Stimulated activated CD8-positive, alpha-beta memory T cell treated with anti-CD3 and anti-CD28 coated beads, Interleukin-15, amount 100 ng/mL, for 48 hours (primary cell): ENCODE data around the gene GPR137.
A peak's percentile ranks its signal among the peaks of the same experiment; 100 is the strongest.
"Not testable (repeated sequence)": the region's sequence is repeated elsewhere in the genome, so short reads cannot be mapped to it uniquely, and the experiment has no call there.

Source experiments
- DNase-seq, 2 donors: peaks; one replicate each; pipeline ENCODE4 v3.0.0-alpha.2; 2020; ENCODE audit warnings: low read depth in 2 of 2

Gene GPR137

DNA sequence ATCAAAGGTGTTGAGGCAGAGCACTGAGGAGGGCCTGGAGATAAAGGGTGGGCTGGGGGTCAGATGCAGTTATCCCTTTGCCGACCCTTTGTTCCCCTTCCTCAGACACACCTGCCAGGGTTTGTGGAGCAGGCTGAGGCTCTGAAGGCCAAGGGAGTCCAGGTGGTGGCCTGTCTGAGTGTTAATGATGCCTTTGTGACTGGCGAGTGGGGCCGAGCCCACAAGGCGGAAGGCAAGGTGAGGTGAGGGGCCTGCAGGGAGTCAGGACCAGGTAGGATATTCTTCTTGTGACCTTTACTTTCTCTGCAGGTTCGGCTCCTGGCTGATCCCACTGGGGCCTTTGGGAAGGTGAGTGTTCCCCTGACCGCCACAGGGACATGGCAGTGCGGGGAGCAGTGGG is 34.9 kb downstream of the GPR137 start:
- no peak for DNase-seq

GRCh38 chr11:64321026-64321425 is 35.4 kb downstream of the GPR137 start:
- no peak for DNase-seq

DNA sequence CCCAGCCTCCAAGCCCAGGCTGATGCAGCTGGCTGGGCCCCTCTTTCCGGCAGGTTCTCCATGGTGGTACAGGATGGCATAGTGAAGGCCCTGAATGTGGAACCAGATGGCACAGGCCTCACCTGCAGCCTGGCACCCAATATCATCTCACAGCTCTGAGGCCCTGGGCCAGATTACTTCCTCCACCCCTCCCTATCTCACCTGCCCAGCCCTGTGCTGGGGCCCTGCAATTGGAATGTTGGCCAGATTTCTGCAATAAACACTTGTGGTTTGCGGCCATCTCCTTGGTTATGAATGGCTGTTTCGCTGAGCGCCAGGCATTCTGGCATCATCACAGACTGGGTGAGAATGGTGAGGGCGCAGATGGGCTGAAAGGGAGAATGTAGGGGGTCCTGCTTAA is 35.9 kb downstream of the GPR137 start:
- DNase-seq: no peak

DNA sequence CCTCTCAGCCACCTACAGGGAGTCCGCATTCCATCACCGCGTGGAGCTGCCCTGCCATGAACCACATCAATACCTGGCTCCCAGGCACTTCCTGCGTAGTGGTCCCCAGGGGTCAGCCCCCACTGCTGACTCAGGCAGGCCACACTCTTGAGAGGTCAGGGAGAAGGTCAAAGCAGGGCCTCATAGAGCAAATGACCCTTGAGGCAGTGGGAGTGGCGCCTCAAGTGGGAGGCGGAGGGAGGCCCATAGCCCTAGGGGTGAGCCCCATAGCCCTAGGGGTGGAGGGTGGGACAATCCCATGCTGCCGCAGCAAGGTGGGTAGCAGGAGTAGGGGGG is 37.2 kb downstream of the GPR137 start:
- DNase-seq: no peak

GRCh38 chr11:64323373-64323772 is 37.7 kb downstream of the GPR137 start:
- no peak for DNase-seq

GRCh38 chr11:64323984-64324383 is 38.3 kb downstream of the GPR137 start:
- DNase-seq: not testable (repeated sequence)

GRCh38 chr11:64324692-64325469 is 39.2 kb downstream of the GPR137 start:
- no peak for DNase-seq

- DNase-seq: no peak
Observed at GRCh38 chr11:64327375-64327774, 41.7 kb downstream of the GPR137 start.

DNA sequence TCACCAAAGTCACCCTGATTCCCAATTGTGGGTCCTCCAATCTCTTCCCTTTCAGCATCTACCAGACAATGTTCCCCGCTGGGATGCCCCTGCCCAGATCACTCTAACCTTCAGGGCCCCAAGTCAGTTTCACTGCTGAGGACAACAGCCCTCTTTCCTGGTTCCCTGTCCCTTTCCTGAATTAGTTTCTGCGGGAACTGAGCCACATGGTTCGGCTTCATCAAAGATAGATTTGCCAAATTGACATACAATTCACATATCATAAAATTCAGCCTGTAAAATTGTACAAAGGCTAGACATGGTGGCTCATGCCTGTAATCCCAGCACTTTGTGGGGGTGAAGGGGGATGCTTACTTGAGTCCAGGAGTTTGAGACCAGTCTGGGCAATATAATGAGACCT is 42.3 kb downstream of the GPR137 start:
- no peak for DNase-seq

DNA sequence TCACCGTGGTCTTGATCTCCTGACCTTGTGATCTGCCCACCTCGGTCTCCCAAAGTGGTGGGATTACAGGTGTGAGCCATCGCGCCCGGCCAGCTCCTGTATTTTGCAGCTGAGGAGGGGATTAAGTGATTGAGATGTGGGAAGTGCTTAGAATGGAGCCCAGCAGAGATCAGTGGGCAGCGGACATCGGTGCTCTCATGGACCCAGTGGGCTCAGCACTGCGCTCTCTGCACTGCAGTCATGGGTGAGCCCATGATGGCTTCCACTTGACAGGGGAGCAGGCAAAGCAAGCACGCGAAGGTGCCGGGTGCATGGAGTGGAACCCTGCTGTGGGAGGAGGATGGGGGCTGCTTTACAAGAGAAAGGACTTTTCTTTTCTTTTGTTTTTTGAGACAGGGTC is 45.2 kb downstream of the GPR137 start:
- no peak for DNase-seq

DNA sequence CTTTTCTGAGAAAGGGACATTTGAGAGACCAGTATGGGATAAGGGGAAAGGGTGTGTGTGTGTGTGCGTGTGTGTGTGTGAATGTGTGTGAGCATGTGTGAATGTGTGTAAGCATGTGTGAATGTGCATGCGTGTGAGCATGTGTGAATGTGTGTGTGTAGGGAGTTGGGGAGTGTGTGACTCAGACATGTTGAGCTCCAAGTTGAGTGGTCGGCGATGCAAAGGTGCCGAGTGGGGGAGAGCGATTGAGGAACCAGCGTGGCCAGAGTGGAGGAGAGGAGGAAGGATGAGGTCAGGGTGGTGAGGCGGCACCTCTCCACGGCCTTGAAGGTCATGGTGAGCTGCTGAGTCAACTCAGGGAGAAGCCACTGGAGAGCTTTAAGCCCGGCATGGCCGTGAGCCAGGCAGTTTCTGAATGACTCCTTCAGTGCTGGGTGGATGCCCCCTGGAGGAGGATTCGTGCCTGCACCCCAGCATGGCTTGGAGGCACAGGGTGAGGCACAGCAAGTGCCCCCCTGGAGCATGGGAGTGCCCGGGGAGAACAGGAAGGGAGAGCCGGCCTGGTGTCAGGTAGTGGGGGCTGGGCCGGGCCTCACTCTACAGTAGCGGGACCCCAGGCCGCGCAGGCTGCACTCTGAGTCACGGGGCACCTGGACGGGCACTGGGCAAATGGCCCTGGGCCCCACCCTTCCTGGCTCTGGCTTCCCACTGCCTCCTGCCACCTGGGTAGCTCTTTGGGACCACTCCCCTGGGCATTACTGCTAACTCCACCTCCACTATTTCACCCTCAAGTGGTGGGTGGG is 46.1 kb downstream of the GPR137 start:
- peak; percentile 81 to 82 for DNase-seq

DNA sequence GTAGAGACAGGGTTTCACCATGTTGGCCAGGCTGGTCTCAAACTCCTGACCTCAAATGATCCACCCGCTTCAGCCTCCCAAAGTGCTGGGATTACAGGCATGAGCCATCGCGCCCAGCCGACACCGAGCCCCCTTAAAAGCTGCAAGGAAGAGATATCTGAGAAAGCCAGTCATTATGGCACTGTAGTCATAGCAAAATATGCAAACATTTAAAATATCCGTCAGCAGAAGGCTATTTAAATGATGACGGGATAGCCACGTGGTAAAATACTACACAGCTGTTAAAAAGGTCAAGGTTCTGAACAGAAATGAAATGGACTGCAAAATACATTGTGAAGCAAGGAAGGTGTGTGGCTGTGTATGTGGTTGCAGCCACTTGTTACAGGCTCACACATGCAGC is 47.9 kb downstream of the GPR137 start:
- DNase-seq: no peak

DNA sequence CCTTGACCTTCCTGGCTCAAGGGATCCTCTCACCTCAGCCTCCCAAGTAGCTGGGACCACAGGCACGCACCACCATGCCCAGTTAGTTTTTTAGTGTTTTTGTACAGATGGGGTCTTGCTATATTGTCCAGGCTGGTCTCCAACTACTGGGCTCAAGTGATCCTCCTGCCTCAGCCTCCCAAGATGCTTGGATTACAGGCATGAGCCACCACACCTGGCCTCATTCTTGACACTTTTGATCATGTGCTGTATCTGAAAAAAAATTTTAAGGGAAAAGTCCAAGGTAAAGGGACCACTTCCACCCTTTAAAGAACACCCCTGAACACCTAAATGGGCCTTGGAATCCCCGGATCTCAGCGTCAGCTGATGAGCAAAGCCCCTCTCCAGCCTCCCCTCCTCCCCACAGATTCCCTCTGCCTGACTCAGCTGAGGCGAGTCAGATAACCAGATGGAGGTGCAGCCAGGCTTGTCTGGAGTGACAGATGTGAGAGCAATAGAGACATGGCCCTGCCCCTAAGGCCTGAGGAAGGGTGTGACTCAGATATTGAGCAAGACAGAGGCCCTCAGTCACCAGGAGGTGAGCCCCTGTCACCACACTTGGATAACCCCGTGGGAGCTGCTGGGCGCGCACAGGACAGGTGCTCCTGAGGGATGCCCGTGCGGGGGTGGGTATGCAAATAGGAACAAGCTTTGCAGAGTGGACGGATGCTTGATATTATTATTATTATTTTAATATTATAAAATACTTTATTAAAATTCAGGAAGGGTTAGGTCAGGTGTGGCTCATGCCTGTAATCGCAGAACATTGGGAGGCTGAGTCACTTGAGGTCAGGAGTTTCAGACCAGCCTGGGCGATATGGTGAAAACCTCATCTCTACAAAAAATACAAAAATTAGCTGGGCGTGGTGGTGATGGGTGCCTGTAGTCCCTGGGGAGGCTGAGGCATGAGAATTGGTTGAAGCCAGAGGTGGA is 49.4 kb downstream of the GPR137 start:
- peak; percentile 66 to 68 for DNase-seq

- DNase-seq: no peak
Observed at GRCh38 chr11:64337538-64338249, 52.0 kb downstream of the GPR137 start.

DNA sequence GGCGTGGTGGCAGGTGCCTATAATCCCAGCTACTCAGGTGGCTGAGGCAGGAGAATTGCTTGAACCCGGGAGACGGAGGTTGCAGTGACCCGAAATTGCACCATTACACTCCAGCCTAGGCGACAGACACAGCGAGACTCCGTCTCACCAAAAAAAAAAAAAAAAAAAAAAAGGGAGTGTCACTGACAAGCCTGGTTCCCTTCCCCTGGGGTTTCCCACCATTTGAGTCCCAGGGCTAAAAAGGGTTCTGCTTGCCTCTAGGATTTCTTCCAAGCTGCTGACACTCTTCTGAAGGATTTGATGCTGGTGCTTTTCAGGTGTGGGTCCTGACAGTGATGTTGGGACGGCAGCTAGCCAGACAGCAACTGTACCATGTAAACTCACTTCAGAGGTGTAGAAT is 53.1 kb downstream of the GPR137 start:
- no peak for DNase-seq
